Prostate gland (tissue), 2 donors: ENCODE results near the gene ARHGEF19.

Experiments
- POLR2A ChIP-seq: fragments of 450-650 bp; IDR thresholded peaks from one replicate; pipeline ENCODE4 v1.6.1; 2016; ENCODE audit warnings: antibody characterized with exemption, mild to moderate bottlenecking
- POLR2AphosphoS5 ChIP-seq: sonication (generic); formaldehyde crosslinking; IDR thresholded peaks from one replicate; pipeline ENCODE4 v1.6.1; 2017; ENCODE audit warnings: antibody characterized with exemption
- TF ChIP-seq, protein P1 (sequence below), 4 experiments: fragments of 200-600 bp in 2 of 4; fragments of 450-650 bp in 2 of 4; sonication (generic) in 2 of 4; IDR thresholded peaks; 1 replicate in 3 of 4; 2 replicates in 1 of 4; pipeline ENCODE4 v1.5.1; 2016 to 2019; ENCODE audit warnings: antibody characterized with exemption in 4 of 4, mild to moderate bottlenecking in 2 of 4, moderate library complexity in 2 of 4

- TF ChIP-seq, protein P1, sequence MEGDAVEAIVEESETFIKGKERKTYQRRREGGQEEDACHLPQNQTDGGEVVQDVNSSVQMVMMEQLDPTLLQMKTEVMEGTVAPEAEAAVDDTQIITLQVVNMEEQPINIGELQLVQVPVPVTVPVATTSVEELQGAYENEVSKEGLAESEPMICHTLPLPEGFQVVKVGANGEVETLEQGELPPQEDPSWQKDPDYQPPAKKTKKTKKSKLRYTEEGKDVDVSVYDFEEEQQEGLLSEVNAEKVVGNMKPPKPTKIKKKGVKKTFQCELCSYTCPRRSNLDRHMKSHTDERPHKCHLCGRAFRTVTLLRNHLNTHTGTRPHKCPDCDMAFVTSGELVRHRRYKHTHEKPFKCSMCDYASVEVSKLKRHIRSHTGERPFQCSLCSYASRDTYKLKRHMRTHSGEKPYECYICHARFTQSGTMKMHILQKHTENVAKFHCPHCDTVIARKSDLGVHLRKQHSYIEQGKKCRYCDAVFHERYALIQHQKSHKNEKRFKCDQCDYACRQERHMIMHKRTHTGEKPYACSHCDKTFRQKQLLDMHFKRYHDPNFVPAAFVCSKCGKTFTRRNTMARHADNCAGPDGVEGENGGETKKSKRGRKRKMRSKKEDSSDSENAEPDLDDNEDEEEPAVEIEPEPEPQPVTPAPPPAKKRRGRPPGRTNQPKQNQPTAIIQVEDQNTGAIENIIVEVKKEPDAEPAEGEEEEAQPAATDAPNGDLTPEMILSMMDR (IDR thresholded peaks at IDR 0.05) = no peak
- TF ChIP-seq POLR2A (no peak), POLR2AphosphoS5 (no peak)
These were observed 7.1 kb downstream of the ARHGEF19 start for GRCh38 chr1:16205334-16205671.
